ENCODE measurements around the gene POPDC2.

The POPDC2 gene

DNA sequence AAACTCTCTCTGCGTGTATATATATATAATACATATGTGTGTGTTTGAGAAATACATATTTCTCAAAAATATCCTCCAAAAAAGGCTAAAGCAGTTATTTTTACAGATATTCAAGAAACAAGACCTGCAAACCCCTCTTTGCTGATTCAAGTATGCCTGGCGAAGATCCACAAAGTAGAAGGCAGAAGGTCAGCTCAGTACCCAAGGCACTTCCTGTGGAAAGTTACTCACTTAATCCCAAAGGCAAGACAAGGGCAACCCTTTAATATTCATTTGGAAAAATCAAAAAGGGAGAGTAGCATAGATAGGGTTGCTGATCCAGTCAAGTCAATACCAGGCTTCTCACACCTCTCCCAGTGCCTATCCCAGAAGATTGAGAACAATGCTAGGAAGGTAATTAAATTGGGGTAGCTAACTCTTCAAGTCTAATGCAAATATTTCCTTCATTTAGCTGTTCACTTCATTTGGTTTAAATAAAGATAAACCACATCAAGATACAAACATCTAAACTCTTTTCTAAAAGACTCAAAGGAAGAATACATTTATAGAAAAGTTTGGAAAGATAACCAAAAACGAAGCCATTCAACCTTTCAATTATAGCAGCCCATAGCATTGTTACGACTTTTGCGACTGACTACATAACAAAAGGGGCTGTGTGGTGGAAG, 9.6 kb upstream of the POPDC2 start:
- FAIRE-seq: no peak

DNA sequence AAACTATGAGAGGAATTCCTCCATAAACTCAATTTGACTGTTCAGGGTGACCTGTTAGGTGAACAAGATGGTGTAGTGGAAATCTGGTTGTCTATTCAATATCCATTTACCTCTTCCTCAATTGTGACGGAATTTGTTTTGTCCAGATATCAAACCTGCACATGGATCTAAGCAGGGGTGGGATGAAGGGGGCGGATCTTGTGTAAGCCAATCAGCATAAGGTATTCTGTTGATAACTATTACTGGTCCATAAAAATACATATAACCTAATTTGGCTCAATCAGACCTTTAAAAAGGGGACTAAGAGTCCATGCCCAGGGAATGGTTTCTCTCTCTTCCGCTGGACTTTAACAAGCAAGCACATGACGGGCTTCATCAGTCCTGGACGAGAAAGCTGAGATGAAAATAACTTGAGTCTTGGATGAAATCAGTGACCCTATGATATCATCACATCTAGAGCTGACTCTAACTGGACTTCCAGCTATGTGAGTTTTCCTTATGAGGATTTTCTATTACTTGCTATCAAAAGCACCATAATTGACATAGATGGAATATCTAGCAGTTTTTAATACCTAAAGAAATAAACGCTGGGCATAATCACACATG, 5.7 kb upstream of the POPDC2 start:
- no peak for FAIRE-seq

DNA sequence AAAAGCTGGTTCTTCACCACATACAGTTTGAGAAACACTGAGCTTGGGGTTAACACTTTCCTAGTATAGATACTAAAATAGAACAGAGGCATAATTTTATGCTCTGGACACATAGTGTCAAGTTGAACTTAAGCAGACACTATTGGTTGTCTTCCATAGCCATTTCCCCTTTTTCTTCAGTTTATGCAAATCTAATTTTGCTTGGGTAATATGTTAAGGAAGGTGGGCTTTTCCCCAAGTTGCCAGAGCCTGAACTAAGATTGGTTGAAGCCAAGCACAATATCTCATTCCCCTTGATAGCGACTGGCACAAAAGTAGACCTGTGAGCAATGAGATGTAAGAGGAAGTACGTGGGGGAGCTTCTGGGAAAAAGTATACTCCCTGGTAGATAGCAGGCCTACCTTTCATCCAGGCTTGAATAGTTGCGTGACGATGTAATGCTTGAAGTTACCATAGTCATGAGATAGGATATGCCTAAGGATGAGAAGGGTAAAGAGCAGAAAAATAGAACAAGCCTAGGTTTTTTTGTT, 4.5 kb upstream of the POPDC2 start:
- FAIRE-seq: no peak

- no peak for FAIRE-seq
Observed at GRCh38 chr3:119664370-119664769, 4.0 kb upstream of the POPDC2 start.

DNA sequence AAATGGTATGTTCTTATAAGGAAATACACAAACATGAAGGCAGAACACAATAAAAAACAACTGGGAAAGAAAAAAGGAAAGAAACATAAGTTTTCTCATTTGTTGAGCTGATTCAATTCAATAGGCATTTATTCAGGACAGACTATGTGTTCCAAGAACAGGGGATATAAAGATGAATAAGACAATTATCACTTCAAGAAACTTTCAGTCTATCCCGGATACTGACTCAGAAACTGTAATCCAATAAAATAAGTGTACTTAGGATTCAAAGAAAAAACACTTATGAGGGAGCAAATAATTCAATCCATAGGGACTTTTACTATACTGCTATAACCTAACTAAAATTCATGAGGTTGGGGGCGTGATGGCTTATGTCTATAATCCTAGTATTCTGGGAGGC, 3.5 kb upstream of the POPDC2 start:
- FAIRE-seq: no peak

DNA sequence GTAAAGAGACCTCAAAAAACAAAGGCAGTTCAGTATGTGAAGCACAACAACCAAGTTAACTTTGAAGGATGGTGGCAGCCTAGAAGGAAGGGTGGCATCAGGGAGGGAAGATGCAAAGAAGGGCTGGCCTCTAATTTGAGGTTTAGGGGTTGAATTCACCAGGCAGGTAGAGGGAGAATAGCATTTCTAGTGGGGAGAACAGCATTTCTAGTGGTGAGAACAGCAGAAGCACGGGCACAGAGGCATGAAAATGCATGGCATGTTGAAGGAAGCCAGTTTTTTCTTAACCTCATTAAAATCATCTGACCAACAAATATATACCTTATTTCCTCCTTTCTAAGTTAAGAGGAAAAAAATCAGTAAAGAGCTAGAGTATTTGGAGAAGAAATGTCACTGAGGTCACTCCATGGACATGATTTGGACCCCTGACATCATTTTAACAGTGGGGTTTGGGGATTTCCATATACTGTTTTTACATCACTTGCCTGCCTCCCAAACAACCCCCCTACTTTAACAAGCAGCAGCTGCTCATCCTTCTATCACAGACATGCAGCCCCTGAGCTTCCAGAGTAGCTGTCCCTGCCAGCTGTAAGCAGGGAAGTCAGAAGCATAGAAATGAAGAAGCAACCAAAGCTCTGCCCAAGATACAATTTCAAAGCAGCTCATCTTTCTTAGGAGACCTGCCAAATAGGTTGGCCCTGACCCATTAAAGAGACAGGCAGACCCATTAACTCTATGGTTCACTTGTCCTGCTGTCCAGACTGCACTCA, 2.4 kb upstream of the POPDC2 start:
- no peak for FAIRE-seq

DNA sequence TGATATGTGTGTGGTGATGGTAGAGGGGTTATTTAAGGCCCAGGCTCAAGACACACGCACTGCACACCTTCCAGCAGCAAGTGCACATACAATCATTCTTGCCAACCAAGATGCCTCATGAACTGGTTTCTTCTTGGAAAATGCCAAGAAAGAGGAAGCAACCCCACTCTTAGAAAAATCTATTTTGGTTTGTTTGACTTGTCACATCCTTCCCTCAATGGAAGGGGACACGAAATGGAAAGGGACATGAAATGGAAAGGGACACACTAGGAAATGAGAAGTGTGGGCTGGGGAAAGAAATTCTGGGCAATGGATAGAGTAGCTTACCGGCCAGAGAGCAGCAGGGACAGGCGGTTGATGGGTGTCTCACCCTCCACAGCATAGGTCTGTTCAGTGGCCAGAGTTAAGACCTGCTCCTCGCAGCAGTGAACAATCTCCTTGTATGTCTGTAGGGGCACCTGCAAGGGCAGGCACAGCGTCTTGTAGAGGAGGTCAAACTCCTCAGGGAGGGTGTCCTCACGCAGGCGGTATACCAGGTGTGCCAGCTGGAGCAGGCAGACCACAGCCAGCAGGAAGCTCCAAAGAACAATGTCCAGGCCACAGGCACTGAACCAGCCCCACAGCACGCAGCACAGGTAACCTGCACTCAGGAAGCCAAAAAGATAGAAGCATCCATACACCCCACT, 640 bp downstream of the POPDC2 start:
- FAIRE-seq: no peak

DNA sequence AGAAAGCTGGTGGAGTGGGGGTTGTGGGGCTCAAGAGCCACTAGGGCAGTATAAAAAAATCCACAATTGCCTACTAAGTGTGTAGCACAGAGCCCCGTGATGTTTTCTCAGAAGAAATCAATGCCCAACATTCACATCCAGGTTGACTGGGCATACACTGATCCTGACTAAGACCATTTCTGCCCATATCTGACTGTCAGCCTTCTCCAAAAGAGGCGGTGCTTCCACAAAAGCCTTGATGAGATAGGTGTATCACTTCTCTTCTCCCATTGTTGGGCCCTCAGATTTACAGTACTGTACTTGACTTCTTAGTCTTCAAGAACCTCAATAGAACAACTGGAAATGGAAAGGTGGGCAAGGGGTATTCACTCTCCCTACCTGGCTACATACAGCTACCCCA, 1.4 kb downstream of the POPDC2 start:
- FAIRE-seq: no peak

- no peak for FAIRE-seq
Observed at GRCh38 chr3:119657887-119658702, 2.3 kb downstream of the POPDC2 start.

DNA sequence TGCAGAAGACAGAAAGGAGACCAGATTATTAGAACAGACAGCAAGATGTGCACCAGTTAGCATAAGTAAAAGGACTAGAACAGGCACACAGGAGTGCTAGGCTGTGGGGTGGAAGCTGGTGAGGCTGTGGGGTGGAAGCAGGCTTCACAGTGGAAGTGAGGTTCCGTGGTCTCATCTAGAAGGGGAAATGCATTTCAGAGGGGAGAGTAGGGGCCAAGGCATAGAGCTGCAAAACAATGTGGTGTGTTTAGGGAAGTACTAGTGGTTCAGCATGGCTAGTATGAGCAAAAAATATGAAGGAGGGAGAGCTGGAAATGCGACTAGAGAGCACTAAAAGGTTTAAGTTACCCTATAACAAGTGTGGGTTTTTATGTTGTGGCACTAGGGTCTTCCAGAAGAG, 6.5 kb downstream of the POPDC2 start:
- no peak for FAIRE-seq

DNA sequence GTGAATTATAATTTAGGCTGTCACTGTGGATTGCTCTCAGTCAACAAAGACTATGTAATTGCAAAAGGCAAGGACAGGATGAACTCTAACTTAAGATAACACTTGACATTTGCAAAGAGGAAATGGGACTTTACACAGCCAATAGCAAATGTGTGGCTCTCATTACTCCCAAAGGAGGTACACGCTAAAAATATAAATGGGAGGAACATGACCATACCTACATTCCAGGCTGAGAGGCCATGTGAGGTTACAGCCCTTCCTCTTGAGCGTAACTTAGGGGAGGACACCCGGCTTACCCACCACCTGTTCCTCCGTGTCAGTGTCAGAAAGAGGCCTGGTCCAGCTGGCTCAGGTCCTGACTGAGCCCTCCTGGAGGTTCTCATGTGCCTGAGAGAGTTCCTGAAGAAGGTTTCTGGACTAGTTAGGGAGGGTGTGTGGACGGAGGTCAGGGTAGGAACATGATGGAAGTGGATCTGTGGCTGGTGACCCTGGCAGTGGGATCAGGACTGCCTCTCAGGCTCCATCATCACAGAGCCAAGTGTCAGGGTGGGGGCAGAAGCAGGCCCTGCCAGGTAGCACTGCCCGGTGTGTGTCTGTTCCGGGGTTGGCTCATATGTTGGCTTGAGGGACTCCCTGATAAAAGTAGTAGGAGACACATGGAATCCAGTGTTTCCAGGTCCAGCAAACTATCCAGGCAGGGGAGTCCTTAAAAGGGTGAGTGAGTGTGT, 7.9 kb downstream of the POPDC2 start:
- no peak for FAIRE-seq

GRCh38 chr3:119649761-119650160, 10.6 kb downstream of the POPDC2 start:
- FAIRE-seq: no peak

- FAIRE-seq: no peak
Observed at GRCh38 chr3:119647843-119648575, 12.4 kb downstream of the POPDC2 start.

GRCh38 chr3:119647171-119647570, 13.2 kb downstream of the POPDC2 start:
- FAIRE-seq: no peak

GRCh38 chr3:119645813-119646212, 14.6 kb downstream of the POPDC2 start:
- FAIRE-seq: no peak

DNA sequence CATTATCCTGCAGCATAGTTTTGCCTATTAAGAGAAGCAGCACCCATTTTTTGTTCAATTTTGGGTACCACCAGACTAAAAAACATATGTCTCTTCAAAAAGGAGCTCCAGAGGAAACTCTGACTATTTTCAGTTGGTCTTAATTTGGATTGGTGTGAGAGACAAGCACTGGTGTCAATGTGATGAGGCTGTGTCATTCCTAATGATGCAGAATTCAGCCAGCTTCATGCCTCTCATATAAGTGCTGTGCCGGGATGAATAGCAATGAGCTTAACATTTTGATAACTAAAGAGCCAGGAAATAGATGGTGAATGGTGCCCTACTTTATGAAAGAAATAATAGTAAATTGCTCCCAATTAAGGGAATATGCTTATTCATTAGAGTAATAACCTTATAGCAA, 15.9 kb downstream of the POPDC2 start:
- FAIRE-seq: no peak

GRCh38 chr3:119643528-119643927, 16.9 kb downstream of the POPDC2 start:
- FAIRE-seq: no peak

DNA sequence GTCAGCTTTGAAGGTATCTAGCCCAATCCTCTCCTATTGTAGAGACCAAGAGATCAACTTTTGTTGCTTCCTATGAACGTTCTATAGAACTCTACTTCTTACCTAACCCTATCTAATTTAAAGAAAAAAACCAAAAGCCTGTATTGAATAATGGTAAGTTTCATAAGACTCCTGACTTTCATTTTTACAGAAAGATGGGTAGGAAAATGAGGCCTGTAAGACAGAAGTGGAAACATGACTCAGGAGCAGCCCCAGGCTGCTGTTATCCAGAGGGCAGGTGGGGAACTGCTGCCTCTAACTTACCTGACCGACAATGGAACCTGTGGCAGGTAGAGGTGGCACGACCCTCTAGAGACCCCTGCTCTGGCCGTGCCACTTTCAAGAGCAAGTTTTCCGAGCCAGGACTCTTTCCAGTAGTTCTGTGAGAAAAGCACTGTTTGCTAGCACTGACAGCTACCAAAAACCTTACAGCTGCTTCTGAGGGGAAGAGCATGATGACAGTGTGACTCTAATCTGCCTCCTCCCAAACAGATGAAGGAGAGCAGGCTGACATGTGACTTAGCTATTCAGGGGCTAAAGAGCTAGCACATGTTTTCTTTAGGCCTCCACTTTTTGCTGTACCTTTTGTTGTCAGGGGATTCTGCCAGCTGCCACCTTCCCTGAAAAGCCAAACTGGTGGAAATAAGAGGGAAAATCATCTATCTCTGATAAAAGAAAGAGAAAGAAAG, 17.5 kb downstream of the POPDC2 start:
- no peak for FAIRE-seq

GRCh38 chr3:119641416-119641815, 19.0 kb downstream of the POPDC2 start:
- FAIRE-seq: no peak
